Endothelial cell of umbilical vein (primary cell): ENCODE measurements around the gene CPZ. TPM values are rescaled to one million over a fixed set of nuclear protein-coding genes. Genes with fewer than 3 reads are reported as not detected.

Experiments used
- BruUV-seq: library from RNA; stranded (reverse); fragments of 400-500 nt; replicated peaks from 2 replicates; lab custom pipeline; 2021; lab: Mats Ljungman, UMichigan
- CTCF ChIA-PET: fragments of 300-600, 350-600 bp; sonication (Branson Sonifier 250); formaldehyde crosslinking; loops from one replicate; lab custom pipeline; 2021; ENCODE audit warnings: antibody characterized with exemption, inconsistent platforms; lab: Charles Lee
- POLR2A ChIA-PET: fragments of 300-600, 350-600 bp; sonication (Branson Sonifier 250); formaldehyde crosslinking; loops from one replicate; lab custom pipeline; 2021; ENCODE audit warnings: antibody characterized with exemption, inconsistent platforms; lab: Charles Lee
- DNase-seq: peaks from one replicate; pipeline ENCODE4 v3.0.0-alpha.2; 2011; ENCODE audit warnings: low read depth, low spot score
- FAIRE-seq: peaks from 2 replicates; lab custom pipeline; 2011; peaks lifted over from hg19 to GRCh38; lab: Jason Lieb, UNC
- H2AFZ ChIP-seq: 2 replicates; pipeline ENCODE4 v1.6.0; 2012; ENCODE audit warnings: low read depth, low read length, control low read depth, inconsistent platforms
- H3K27ac ChIP-seq: 2 replicates; pipeline ENCODE4 v1.5.1; 2011; ENCODE audit warnings: low read depth, mild to moderate bottlenecking, control low read depth, low read length, moderate library complexity; ENCODE audit not compliant: insufficient read depth
- H3K27me3 ChIP-seq, 2 experiments: 2 replicates each; pipeline versions ENCODE4 v1.6.0 to v1.6.1; 2011; ENCODE audit warnings: low read length in 2 of 2, mixed read lengths in 1 of 2; ENCODE audit not compliant: control insufficient read depth in 2 of 2, insufficient read depth in 2 of 2
- H3K36me3 ChIP-seq, 2 experiments: 2 replicates in 1 of 2; 3 replicates in 1 of 2; pipeline ENCODE4 v1.5.1; 2011; ENCODE audit warnings: low read length in 2 of 2, mild to moderate bottlenecking in 1 of 2, moderate library complexity in 1 of 2; ENCODE audit not compliant: control insufficient read depth in 2 of 2, insufficient read depth in 2 of 2; ENCODE audit errors: extremely low read depth in 1 of 2
- H3K4me1 ChIP-seq: 3 replicates; pipeline ENCODE4 v1.5.1; 2011; ENCODE audit warnings: mild to moderate bottlenecking, low read length; ENCODE audit not compliant: control insufficient read depth, insufficient read depth; ENCODE audit errors: extremely low read depth
- H3K4me2 ChIP-seq: 2 replicates; pipeline ENCODE4 v1.6.1; 2011; ENCODE audit warnings: low read length, control low read depth, mixed read lengths; ENCODE audit not compliant: insufficient read depth
- H3K4me3 ChIP-seq, 3 experiments: fragments of 200-600 bp in 1 of 3; sonication (generic), shearing (Covaris generic) in 1 of 3; replicated peaks in 1 of 3; 2 replicates each; pipeline ENCODE4 v1.5.1; 2011 to 2016; ENCODE audit warnings: control low read depth in 3 of 3, low read length in 3 of 3, mild to moderate bottlenecking in 2 of 3, inconsistent platforms in 1 of 3, low read depth in 1 of 3, moderate library complexity in 1 of 3; ENCODE audit not compliant: insufficient read depth in 1 of 3
- H3K79me2 ChIP-seq: 2 replicates; pipeline ENCODE4 v1.6.0; 2012; ENCODE audit warnings: low read length, inconsistent platforms; ENCODE audit not compliant: control insufficient read depth, insufficient read depth
- H3K9ac ChIP-seq: replicated peaks from 2 replicates; pipeline ENCODE3; 2011; ENCODE audit warnings: low read length, control low read depth; ENCODE audit not compliant: insufficient read depth; ENCODE audit errors: extremely low read depth
- H3K9me1 ChIP-seq: replicated peaks from 3 replicates; pipeline ENCODE4 v1.6.0; 2011; ENCODE audit warnings: mild to moderate bottlenecking, low read length; ENCODE audit not compliant: control insufficient read depth, insufficient read depth; ENCODE audit errors: extremely low read depth
- H3K9me3 ChIP-seq: replicated peaks from 2 replicates; pipeline ENCODE4 v1.5.1; 2012; ENCODE audit warnings: low read length, inconsistent platforms; ENCODE audit not compliant: control insufficient read depth, insufficient read depth
- H4K20me1 ChIP-seq: replicated peaks from 2 replicates; pipeline ENCODE3; 2011; ENCODE audit warnings: mild to moderate bottlenecking, low read length; ENCODE audit not compliant: control insufficient read depth, insufficient read depth; ENCODE audit errors: extremely low read depth
- CTCF ChIP-seq, 2 donors: IDR thresholded peaks; 1 replicate in 1 of 2; 2 replicates in 1 of 2; pipeline ENCODE4 v1.5.1; 2011; ENCODE audit warnings: low read length in 2 of 2, mild to moderate bottlenecking in 2 of 2, moderate library complexity in 2 of 2, control low read depth in 1 of 2, inconsistent platforms in 1 of 2, low read depth in 1 of 2; ENCODE audit not compliant: insufficient read depth in 1 of 2; ENCODE audit errors: extremely low read depth in 1 of 2
- EZH2 ChIP-seq: IDR thresholded peaks from 2 replicates; pipeline ENCODE4 v1.6.1; 2012; ENCODE audit warnings: borderline replicate concordance, low read depth, mild to moderate bottlenecking, moderate library complexity, low read length, inconsistent platforms; ENCODE audit not compliant: severe bottlenecking
- FOS ChIP-seq: IDR thresholded peaks from 2 replicates; pipeline ENCODE4 v1.6.1; 2011; ENCODE audit warnings: mild to moderate bottlenecking, low read length, moderate library complexity, borderline replicate concordance; ENCODE audit not compliant: insufficient read depth
- GATA2 ChIP-seq: IDR thresholded peaks from 2 replicates; pipeline ENCODE4 v1.7.0; 2011; ENCODE audit warnings: low read depth, mild to moderate bottlenecking, moderate library complexity, mixed read lengths, low read length; ENCODE audit not compliant: insufficient read length, insufficient read depth
- JUN ChIP-seq: IDR thresholded peaks from 2 replicates; pipeline ENCODE4 v1.6.1; 2011; ENCODE audit warnings: borderline replicate concordance, low read depth; ENCODE audit not compliant: insufficient read length, insufficient read depth
- MAX ChIP-seq: IDR thresholded peaks from 2 replicates; pipeline ENCODE4 v1.6.1; 2011; ENCODE audit not compliant: insufficient read depth, insufficient read length
- MYC ChIP-seq: IDR thresholded peaks from one replicate; pipeline ENCODE4 v1.6.1; 2011; ENCODE audit warnings: mild to moderate bottlenecking, low read depth, low read length
- POLR2A ChIP-seq: IDR thresholded peaks from 2 replicates; pipeline ENCODE4 v1.6.1; 2012; ENCODE audit warnings: low read depth, mild to moderate bottlenecking, control low read depth, low read length
- POLR2AphosphoS5 ChIP-seq: IDR thresholded peaks from 2 replicates; pipeline ENCODE4 v1.6.1; 2012; ENCODE audit warnings: low read depth, mild to moderate bottlenecking, control low read depth, low read length, moderate library complexity; ENCODE audit not compliant: insufficient read depth
- dilution Hi-C: fragments of 300-500 bp; cut with MboI; formaldehyde crosslinking; loops from one replicate; pipeline ENCODE4 v1.15.0; 2019; ENCODE audit warnings: low sequenced_read_pairs; ENCODE audit not compliant: extremely low pct_ligation_motif_present
- intact Hi-C: fragments of 100-400 bp; cut with micrococcal nuclease; formaldehyde crosslinking; loops from one replicate; pipeline ENCODE4 v1.10.0; 2022
- polyA plus RNA-seq, 4 experiments: library from polyadenylated mRNA; depleted of rRNA in 3 of 4; stranded (reverse) in 3 of 4; unstranded in 1 of 4; fragments of >200 nt; gene quantifications; 2 replicates each; pipeline versions ENCODE4 v1.2.1 to v1.2.3, GENCODE V29; 2011 to 2012; ENCODE audit warnings: missing spikeins in 1 of 4
- total RNA-seq: library from RNA; stranded (reverse); gene quantifications from 2 replicates; pipeline ENCODE4 v1.2.3, GENCODE V29; 2021

Gene CPZ
- total and polyA plus RNA-seq, 2 donors (not counting 3 experiments of a cell fraction or from before 2014, with no cell fraction given): not detected

- no peak for FAIRE-seq
- intact Hi-C loops: no loop called here
- no peaks in the 10 kb centered on the region for H3K36me3 ChIP-seq
- no peak overlapping the region for H3K27ac ChIP-seq
- BruUV-seq: no TSS peak
- dilution Hi-C loops: no loop called here
- DNase-seq: no peak
- ChIA-PET CTCF (interaction anchor here (1.4 kb wide), 1 partner anchor 84 kb away, joined by 3 read pairs; no protein-coding TSS in a partner anchor), POLR2A (no interaction called here)
- H3K79me2 ChIP-seq: no peaks in the 10 kb centered on the region
- no peak overlapping the region for H3K4me2 ChIP-seq
- H4K20me1 ChIP-seq: no peaks in the 10 kb centered on the region
- H3K27me3 ChIP-seq: no peaks in the 10 kb centered on the region
- no peak overlapping the region for H3K9ac ChIP-seq
- no peak overlapping the region for H3K4me3 ChIP-seq
- no peaks in the 10 kb centered on the region for H3K9me3 ChIP-seq
- H3K4me1 ChIP-seq: no peaks in the 10 kb centered on the region
- TF ChIP-seq CTCF (IDR thresholded peaks at IDR 0.05; ENCODE audit: extremely low read depth in 1 of 2, insufficient read depth in 1 of 2, low read depth in 1 of 2, low read length in 2 of 2) (no peak), MAX (no peak), POLR2A (no peak), MYC (no peak), EZH2 (no peak), GATA2 (no peak), FOS (no peak), JUN (no peak), POLR2AphosphoS5 (no peak)
- no peaks in the 10 kb centered on the region for H3K9me1 ChIP-seq
- H2AFZ ChIP-seq: no peak overlapping the region
Measured at GRCh38 chr4:8552024-8552423, 40.5 kb upstream of the CPZ start.
